Fibroblast of lung (primary cell): ENCODE results near the gene CCL11. TPM values are rescaled to one million over a fixed set of nuclear protein-coding genes. Genes with fewer than 3 reads are reported as not detected.

Source experiments
- DNase-seq, 2 donors: peaks; one replicate each; pipeline versions ENCODE4 v3.0.0 to v3.0.0-alpha.2; 2010; ENCODE audit warnings: low read depth in 2 of 2
- H2AFZ ChIP-seq: 2 replicates; pipeline ENCODE4 v1.5.1; 2012; ENCODE audit warnings: low read length, control low read depth, inconsistent platforms
- H3K27ac ChIP-seq: 2 replicates; pipeline ENCODE4 v1.5.1; 2011; ENCODE audit warnings: low read length, control low read depth; ENCODE audit not compliant: insufficient read depth
- H3K27me3 ChIP-seq: 2 replicates; pipeline ENCODE4 v1.5.1; 2011; ENCODE audit warnings: mild to moderate bottlenecking, low read length; ENCODE audit not compliant: control insufficient read depth, insufficient read depth
- H3K36me3 ChIP-seq: 2 replicates; pipeline ENCODE4 v1.5.1; 2011; ENCODE audit warnings: low read length; ENCODE audit not compliant: control insufficient read depth, insufficient read depth
- H3K4me1 ChIP-seq: 2 replicates; pipeline ENCODE4 v1.5.1; 2011; ENCODE audit warnings: low read length; ENCODE audit not compliant: control insufficient read depth, insufficient read depth; ENCODE audit errors: extremely low read depth
- H3K4me2 ChIP-seq: 2 replicates; pipeline ENCODE4 v1.5.1; 2011; ENCODE audit warnings: low read length, control low read depth; ENCODE audit not compliant: insufficient read depth; ENCODE audit errors: extremely low read depth
- H3K4me3 ChIP-seq, 4 experiments: fragments of 200-600 bp in 1 of 4; sonication (generic) in 1 of 4; replicated peaks in 1 of 4; 2 replicates each; pipeline ENCODE4 v1.5.1; 2011 to 2016; ENCODE audit warnings: low read length in 4 of 4, low read depth in 3 of 4, mild to moderate bottlenecking in 3 of 4, control low read depth in 2 of 4, inconsistent platforms in 1 of 4, mixed read lengths in 1 of 4; ENCODE audit not compliant: insufficient read depth in 1 of 4; ENCODE audit errors: control extremely low read depth in 1 of 4
- H3K79me2 ChIP-seq: 2 replicates; pipeline ENCODE4 v1.5.1; 2012; ENCODE audit warnings: mild to moderate bottlenecking, low read length, inconsistent platforms; ENCODE audit not compliant: control insufficient read depth, insufficient read depth
- H3K9ac ChIP-seq: 2 replicates; pipeline ENCODE4 v1.5.1; 2011; ENCODE audit warnings: mild to moderate bottlenecking, low read length, control low read depth; ENCODE audit not compliant: insufficient read depth
- H3K9me3 ChIP-seq: 2 replicates; pipeline ENCODE4 v1.5.1; 2012; ENCODE audit warnings: low read depth, low read length; ENCODE audit not compliant: control insufficient read depth, insufficient read depth
- H4K20me1 ChIP-seq: 2 replicates; pipeline ENCODE4 v1.5.1; 2011; ENCODE audit warnings: low read length; ENCODE audit not compliant: control insufficient read depth, insufficient read depth; ENCODE audit errors: extremely low read depth
- EZH2 ChIP-seq: IDR thresholded peaks from 2 replicates; pipeline ENCODE4 v1.5.1; 2012; ENCODE audit warnings: low read length, control low read depth, mild to moderate bottlenecking; ENCODE audit errors: missing control alignments
- polyA plus RNA-seq, 2 donors: library from polyadenylated mRNA; depleted of rRNA in 1 of 2; stranded (reverse) in 1 of 2; unstranded in 1 of 2; fragments of >200 nt; gene quantifications; 2 replicates each; pipeline ENCODE4 v1.2.1, GENCODE V29; 2011 to 2012; ENCODE audit warnings: missing spikeins in 1 of 2
- total RNA-seq: library from RNA; depleted of rRNA; stranded (reverse); fragments of >200 nt; gene quantifications from 2 replicates; pipeline ENCODE4 v1.2.1, GENCODE V29; 2014
- TF ChIP-seq, protein P1 (sequence below), 2 donors: IDR thresholded peaks in 1 of 2; conservative IDR thresholded peaks in 1 of 2; 1 replicate in 1 of 2; 2 replicates in 1 of 2; pipeline ENCODE4 v1.5.1; 2011 to 2012; ENCODE audit warnings: low read length in 2 of 2, control low read depth in 1 of 2, inconsistent platforms in 1 of 2, low read depth in 1 of 2, mild to moderate bottlenecking in 1 of 2

The CCL11 gene
- total and polyA plus RNA-seq, 2 donors (not counting 1 experiment from before 2014, with no cell fraction given): 0.91 TPM; not detected in 1

DNA sequence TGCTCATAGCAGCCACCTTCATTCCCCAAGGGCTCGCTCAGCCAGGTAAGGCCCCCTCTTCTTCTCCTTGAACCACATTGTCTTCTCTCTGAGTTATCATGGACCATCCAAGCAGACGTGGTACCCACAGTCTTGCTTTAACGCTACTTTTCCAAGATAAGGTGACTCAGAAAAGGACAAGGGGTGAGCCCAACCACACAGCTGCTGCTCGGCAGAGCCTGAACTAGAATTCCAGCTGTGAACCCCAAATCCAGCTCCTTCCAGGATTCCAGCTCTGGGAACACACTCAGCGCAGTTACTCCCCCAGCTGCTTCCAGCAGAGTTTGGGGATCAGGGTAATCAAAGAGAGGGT lies 30.2 kb upstream of the CCL11 start:
- H4K20me1 ChIP-seq: no peaks in the 10 kb centered on the region
- H3K9ac ChIP-seq: peak overlapping the region; percentile 55
- no peaks in the 10 kb centered on the region for H3K36me3 ChIP-seq
- DNase-seq: peak in 1 of 2 donors; percentile 68
- peak overlapping the region; percentile 96 for H3K4me2 ChIP-seq
- peaks cover 34% of the 10 kb centered on the region for H3K4me1 ChIP-seq
- TF ChIP-seq EZH2: no peak
- TF ChIP-seq, protein P1, sequence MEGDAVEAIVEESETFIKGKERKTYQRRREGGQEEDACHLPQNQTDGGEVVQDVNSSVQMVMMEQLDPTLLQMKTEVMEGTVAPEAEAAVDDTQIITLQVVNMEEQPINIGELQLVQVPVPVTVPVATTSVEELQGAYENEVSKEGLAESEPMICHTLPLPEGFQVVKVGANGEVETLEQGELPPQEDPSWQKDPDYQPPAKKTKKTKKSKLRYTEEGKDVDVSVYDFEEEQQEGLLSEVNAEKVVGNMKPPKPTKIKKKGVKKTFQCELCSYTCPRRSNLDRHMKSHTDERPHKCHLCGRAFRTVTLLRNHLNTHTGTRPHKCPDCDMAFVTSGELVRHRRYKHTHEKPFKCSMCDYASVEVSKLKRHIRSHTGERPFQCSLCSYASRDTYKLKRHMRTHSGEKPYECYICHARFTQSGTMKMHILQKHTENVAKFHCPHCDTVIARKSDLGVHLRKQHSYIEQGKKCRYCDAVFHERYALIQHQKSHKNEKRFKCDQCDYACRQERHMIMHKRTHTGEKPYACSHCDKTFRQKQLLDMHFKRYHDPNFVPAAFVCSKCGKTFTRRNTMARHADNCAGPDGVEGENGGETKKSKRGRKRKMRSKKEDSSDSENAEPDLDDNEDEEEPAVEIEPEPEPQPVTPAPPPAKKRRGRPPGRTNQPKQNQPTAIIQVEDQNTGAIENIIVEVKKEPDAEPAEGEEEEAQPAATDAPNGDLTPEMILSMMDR (conservative IDR thresholded peaks at IDR 0.05 in 1 of 2, IDR thresholded peaks at IDR 0.05 in 1 of 2; ENCODE audit: low read depth in 1 of 2, low read length in 2 of 2): no peak
- no peaks in the 10 kb centered on the region for H3K27me3 ChIP-seq
- peak overlapping the region; percentile 51 to 66 (median 55) for H3K4me3 ChIP-seq
- no peaks in the 10 kb centered on the region for H3K79me2 ChIP-seq
- H3K9me3 ChIP-seq: no peaks in the 10 kb centered on the region
- peak overlapping the region; percentile 65 for H3K27ac ChIP-seq
- H2AFZ ChIP-seq: peak overlapping the region; percentile 75

DNA sequence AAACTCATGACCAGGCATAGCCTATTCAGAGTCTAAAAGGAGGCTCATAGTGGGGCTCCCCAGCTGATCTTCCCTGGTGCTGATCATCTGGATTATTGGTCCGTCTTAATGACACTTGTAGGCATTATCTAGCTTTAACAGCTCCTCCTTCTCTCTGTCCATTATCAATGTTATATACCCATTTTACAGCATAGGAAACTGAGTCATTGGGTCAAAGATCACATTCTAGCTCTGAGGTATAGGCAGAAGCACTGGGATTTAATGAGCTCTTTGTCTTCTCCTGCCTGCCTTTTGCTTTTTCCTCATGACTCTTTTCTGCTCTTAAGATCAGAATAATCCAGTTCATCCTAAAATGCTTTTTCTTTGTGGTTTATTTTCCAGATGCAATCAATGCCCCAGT lies 29.7 kb upstream of the CCL11 start:
- TF ChIP-seq EZH2: no peak
- TF ChIP-seq, protein P1 (conservative IDR thresholded peaks at IDR 0.05 in 1 of 2, IDR thresholded peaks at IDR 0.05 in 1 of 2; ENCODE audit: low read depth in 1 of 2, low read length in 2 of 2): no peak
- Histone ChIP-seq H4K20me1 (no peaks in the 10 kb centered on the region), H2AFZ (no peak overlapping the region), H3K9me3 (no peaks in the 10 kb centered on the region), H3K27ac (peak overlapping the region; percentile 65), H3K9ac (peak overlapping the region; percentile 55), H3K4me1 (peaks cover 30% of the 10 kb centered on the region), H3K27me3 (no peaks in the 10 kb centered on the region), H3K79me2 (no peaks in the 10 kb centered on the region), H3K4me2 (peak overlapping the region; percentile 96), H3K36me3 (no peaks in the 10 kb centered on the region), H3K4me3 (peak overlapping the region; percentile 51 to 66 (median 55))
- no peak for DNase-seq

DNA sequence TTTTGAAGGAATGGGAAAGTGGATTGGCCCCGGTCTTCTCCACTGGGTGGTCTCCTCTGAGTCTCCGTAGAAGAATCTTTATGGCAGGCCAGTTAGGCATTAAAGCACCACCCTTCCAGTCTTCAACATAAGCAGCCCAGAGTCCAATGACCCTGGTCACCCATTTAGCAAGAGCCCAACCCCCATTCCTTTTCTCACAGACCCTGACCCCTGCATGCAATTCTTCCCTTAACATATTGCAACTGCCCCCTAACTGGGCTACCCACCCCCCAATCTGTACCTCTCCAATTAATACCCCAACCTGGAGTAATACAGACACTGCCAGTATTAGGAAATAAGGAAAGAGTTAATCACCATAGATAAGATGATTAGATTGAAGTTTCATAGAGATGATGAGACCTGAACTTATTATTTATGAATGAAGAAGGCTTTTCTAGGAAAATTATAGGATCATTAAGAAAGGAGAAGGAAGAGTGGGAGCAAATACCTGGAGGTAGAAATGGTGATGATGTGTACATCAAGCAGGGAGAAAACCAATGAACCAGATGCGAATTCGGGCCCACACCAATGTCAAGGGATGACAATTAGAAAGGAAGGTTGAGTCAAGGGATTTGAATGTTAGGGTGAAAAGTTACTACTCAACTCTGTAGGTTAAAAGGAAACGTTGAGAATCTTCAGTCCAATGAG lies 28.1 kb upstream of the CCL11 start:
- H3K9ac ChIP-seq: no peak overlapping the region
- no peaks in the 10 kb centered on the region for H3K79me2 ChIP-seq
- no peak overlapping the region for H2AFZ ChIP-seq
- no peak overlapping the region for H3K4me2 ChIP-seq
- TF ChIP-seq, protein P1 (conservative IDR thresholded peaks at IDR 0.05 in 1 of 2, IDR thresholded peaks at IDR 0.05 in 1 of 2; ENCODE audit: low read depth in 1 of 2, low read length in 2 of 2): no peak
- TF ChIP-seq EZH2: no peak
- H4K20me1 ChIP-seq: no peaks in the 10 kb centered on the region
- H3K27me3 ChIP-seq: no peaks in the 10 kb centered on the region
- H3K4me3 ChIP-seq: no peak overlapping the region
- H3K4me1 ChIP-seq: peaks cover 22% of the 10 kb centered on the region
- DNase-seq: peak in 1 of 2 donors; percentile 69
- no peak overlapping the region for H3K27ac ChIP-seq
- H3K9me3 ChIP-seq: no peaks in the 10 kb centered on the region
- no peaks in the 10 kb centered on the region for H3K36me3 ChIP-seq
